GM19395 (cell line): ENCODE results near the gene C7.
A peak's percentile ranks its signal among the peaks of the same experiment; 100 is the strongest.
"Not testable (repeated sequence)": the region's sequence is repeated elsewhere in the genome, so short reads cannot be mapped to it uniquely, and the experiment has no call there.

Experiments used
- ATAC-seq: cut with Tn5 transposase; IDR thresholded peaks from one replicate; pipeline ENCODE4 v1.9.1; 2021; ENCODE audit warnings: mild to moderate bottlenecking, moderate library complexity; ENCODE audit not compliant: unreplicated experiment

The C7 gene

GRCh38 chr5:40909264-40909663 is at the start of gene C7:
Gene C7 (plus strand): TSS chr5:40909497. CDS start chr5:40909611, 114 bp downstream.
- no peak for ATAC-seq

GRCh38 chr5:40860711-40861110 is 48.6 kb upstream of the C7 start:
- no peak for ATAC-seq

- ATAC-seq, result not testable (repeated sequence)
Observed at GRCh38 chr5:40865004-40865403, 44.3 kb upstream of the C7 start.

GRCh38 chr5:40866844-40867243 is 42.5 kb upstream of the C7 start:
- ATAC-seq, result no peak

- no peak for ATAC-seq
Observed at GRCh38 chr5:40869384-40869783, 39.9 kb upstream of the C7 start.

- ATAC-seq, result no peak
Observed at GRCh38 chr5:40871177-40871576, 38.1 kb upstream of the C7 start.

- not testable (repeated sequence) for ATAC-seq
Observed at GRCh38 chr5:40872253-40872652, 37.0 kb upstream of the C7 start.

- no peak for ATAC-seq
Observed at GRCh38 chr5:40873286-40873880, 35.9 kb upstream of the C7 start.

- ATAC-seq, result no peak
Observed at GRCh38 chr5:40875958-40876357, 33.3 kb upstream of the C7 start.

GRCh38 chr5:40877371-40877988 is 31.8 kb upstream of the C7 start:
- no peak for ATAC-seq

GRCh38 chr5:40879163-40879942 is 29.9 kb upstream of the C7 start:
- no peak for ATAC-seq

GRCh38 chr5:40882291-40882690 is 27.0 kb upstream of the C7 start:
- ATAC-seq, result no peak

GRCh38 chr5:40883051-40883450 is 26.2 kb upstream of the C7 start:
- not testable (repeated sequence) for ATAC-seq

- not testable (repeated sequence) for ATAC-seq
Observed at GRCh38 chr5:40895440-40896425, 13.6 kb upstream of the C7 start.

- ATAC-seq, result peak; percentile 94
Observed at GRCh38 chr5:40904205-40904993, 4.9 kb upstream of the C7 start.

GRCh38 chr5:40904994-40905306 is 4.3 kb upstream of the C7 start:
- no peak for ATAC-seq

GRCh38 chr5:40906351-40906751 is 2.9 kb upstream of the C7 start:
- no peak for ATAC-seq

GRCh38 chr5:40909723-40910122 is 426 bp downstream of the C7 start:
- ATAC-seq, result no peak

- no peak for ATAC-seq
Observed at GRCh38 chr5:40911266-40911665, 2.0 kb downstream of the C7 start.

- no peak for ATAC-seq
Observed at GRCh38 chr5:40914835-40915234, 5.5 kb downstream of the C7 start.
